Suppressor macrophage treated with lipopolysaccharide for 1 hour (primary cell): Measurements from ENCODE around the gene EXOC4.

Experiments used
- DNase-seq, 3 donors: peaks; one replicate each; pipeline ENCODE4 v3.0.0-alpha.2; 2020 to 2022

EXOC4 gene

GRCh38 chr7:133543657-133544056 lies 290.8 kb downstream of the EXOC4 start:
- no peak for DNase-seq

- no peak for DNase-seq
Observed at GRCh38 chr7:133545618-133546017, 292.7 kb downstream of the EXOC4 start.

- DNase-seq, result no peak
Observed at GRCh38 chr7:133547981-133548380, 295.1 kb downstream of the EXOC4 start.

GRCh38 chr7:133549633-133550032 lies 296.8 kb downstream of the EXOC4 start:
- DNase-seq, result no peak

- DNase-seq, result no peak
Observed at GRCh38 chr7:133550145-133550544, 297.3 kb downstream of the EXOC4 start.

GRCh38 chr7:133550811-133551210 lies 297.9 kb downstream of the EXOC4 start:
- no peak for DNase-seq

- DNase-seq, result no peak
Observed at GRCh38 chr7:133551466-133551865, 298.6 kb downstream of the EXOC4 start.

GRCh38 chr7:133552079-133552478 lies 299.2 kb downstream of the EXOC4 start:
- DNase-seq, result no peak

- DNase-seq, result no peak
Observed at GRCh38 chr7:133554330-133554729, 301.5 kb downstream of the EXOC4 start.

GRCh38 chr7:133556048-133556447 lies 303.2 kb downstream of the EXOC4 start:
- DNase-seq, result no peak

- no peak for DNase-seq
Observed at GRCh38 chr7:133556553-133556952, 303.7 kb downstream of the EXOC4 start.

- DNase-seq, result no peak
Observed at GRCh38 chr7:133560900-133561299, 308.0 kb downstream of the EXOC4 start.

- no peak for DNase-seq
Observed at GRCh38 chr7:133561396-133561795, 308.5 kb downstream of the EXOC4 start.

- DNase-seq, result no peak
Observed at GRCh38 chr7:133562621-133563020, 309.7 kb downstream of the EXOC4 start.

GRCh38 chr7:133563251-133563650 lies 310.4 kb downstream of the EXOC4 start:
- no peak for DNase-seq

GRCh38 chr7:133564484-133564883 lies 311.6 kb downstream of the EXOC4 start:
- no peak for DNase-seq

- DNase-seq, result no peak
Observed at GRCh38 chr7:133568544-133568943, 315.7 kb downstream of the EXOC4 start.

- DNase-seq, result no peak
Observed at GRCh38 chr7:133570321-133570720, 317.4 kb downstream of the EXOC4 start.

- DNase-seq, result peak in 1 of 3 donors; percentile 10
Observed at GRCh38 chr7:133571076-133571475, 318.2 kb downstream of the EXOC4 start.

- no peak for DNase-seq
Observed at GRCh38 chr7:133572087-133572486, 319.2 kb downstream of the EXOC4 start.

GRCh38 chr7:133572843-133573242 lies 320.0 kb downstream of the EXOC4 start:
- DNase-seq, result no peak

GRCh38 chr7:133573554-133574265 lies 320.8 kb downstream of the EXOC4 start:
- no peak for DNase-seq

- DNase-seq, result no peak
Observed at GRCh38 chr7:133575726-133576440, 323.0 kb downstream of the EXOC4 start.

GRCh38 chr7:133576612-133577168 lies 323.8 kb downstream of the EXOC4 start:
- no peak for DNase-seq
